Measurements from ENCODE around the gene LORICRIN.

DNA sequence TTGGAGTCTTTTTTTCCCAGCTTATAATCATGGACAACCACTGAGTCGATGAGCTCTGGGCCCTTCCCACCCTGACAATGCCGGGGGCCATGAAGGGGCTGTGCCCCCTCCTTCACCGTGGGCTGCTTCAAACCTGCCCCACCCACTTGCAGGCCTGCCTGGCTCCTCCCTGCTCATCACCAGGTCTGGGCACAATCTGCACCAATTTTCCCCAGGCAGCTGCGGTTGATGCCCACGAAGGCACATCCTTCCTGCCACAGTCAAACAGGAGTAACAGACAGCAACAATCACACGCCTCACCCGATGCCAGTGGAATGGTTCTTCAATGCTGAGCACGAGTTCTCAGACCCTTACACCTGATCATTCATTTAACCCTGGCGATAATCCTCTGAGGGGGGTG is 34.4 kb downstream of the LORICRIN start:
- TF ChIP-seq POLR2A (IDR thresholded peaks at IDR 0.05), result no peak
- TF ChIP-seq, protein P1, sequence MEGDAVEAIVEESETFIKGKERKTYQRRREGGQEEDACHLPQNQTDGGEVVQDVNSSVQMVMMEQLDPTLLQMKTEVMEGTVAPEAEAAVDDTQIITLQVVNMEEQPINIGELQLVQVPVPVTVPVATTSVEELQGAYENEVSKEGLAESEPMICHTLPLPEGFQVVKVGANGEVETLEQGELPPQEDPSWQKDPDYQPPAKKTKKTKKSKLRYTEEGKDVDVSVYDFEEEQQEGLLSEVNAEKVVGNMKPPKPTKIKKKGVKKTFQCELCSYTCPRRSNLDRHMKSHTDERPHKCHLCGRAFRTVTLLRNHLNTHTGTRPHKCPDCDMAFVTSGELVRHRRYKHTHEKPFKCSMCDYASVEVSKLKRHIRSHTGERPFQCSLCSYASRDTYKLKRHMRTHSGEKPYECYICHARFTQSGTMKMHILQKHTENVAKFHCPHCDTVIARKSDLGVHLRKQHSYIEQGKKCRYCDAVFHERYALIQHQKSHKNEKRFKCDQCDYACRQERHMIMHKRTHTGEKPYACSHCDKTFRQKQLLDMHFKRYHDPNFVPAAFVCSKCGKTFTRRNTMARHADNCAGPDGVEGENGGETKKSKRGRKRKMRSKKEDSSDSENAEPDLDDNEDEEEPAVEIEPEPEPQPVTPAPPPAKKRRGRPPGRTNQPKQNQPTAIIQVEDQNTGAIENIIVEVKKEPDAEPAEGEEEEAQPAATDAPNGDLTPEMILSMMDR (IDR thresholded peaks at IDR 0.05), result no peak

Measured in tibial nerve (tissue), 3 donors.